ENCODE results near the gene PPIG. TPM values are rescaled to one million over a fixed set of nuclear protein-coding genes. Genes with fewer than 3 reads are reported as not detected.

PPIG gene
- total RNA-seq, 1 experiment from 2014 or later = 66.2 TPM

DNA sequence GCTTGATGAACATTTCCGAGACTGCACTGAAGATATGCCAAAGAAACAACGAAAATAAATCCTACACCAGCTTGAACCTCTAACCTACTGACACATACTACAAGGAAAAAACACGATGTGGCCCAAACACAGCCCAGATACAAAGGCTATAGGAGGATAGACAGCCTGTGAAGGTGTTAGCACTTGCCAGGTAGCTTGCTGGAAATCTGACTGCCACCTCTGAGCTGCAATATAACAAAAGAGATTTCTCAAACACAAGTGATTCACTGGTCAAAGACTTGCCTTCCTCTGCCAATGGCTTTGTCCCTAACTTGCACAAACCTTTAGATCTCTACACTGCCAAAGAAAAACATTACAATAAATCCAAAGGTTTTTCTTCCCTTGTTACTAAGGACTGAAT, 89.0 kb downstream of the PPIG start:
- Histone ChIP-seq H3K9ac (ENCODE audit: extremely low read depth, insufficient read length, low read length) (no peak overlapping the region), H2BK12ac (ENCODE audit: insufficient read length, low read depth, low read length) (no peak overlapping the region), H2AFZ (ENCODE audit: low read length) (no peak overlapping the region), H3K27ac (ENCODE audit: insufficient read length, low read depth, low read length) (no peak overlapping the region), H3K23me2 (ENCODE audit: insufficient read length, low read depth, low read length, poor library complexity, severe bottlenecking) (no peaks in the 10 kb centered on the region), H3T11ph (ENCODE audit: low read length) (no peak overlapping the region), H3K23ac (ENCODE audit: insufficient read length, low read depth, low read length) (no peak overlapping the region), H2BK15ac (ENCODE audit: low read depth, low read length) (no peak overlapping the region), H3K79me1 (ENCODE audit: insufficient read depth, low read depth, low read length, poor library complexity, severe bottlenecking) (no peaks in the 10 kb centered on the region), H2BK120ac (ENCODE audit: low read depth, low read length, poor library complexity, severe bottlenecking) (no peak overlapping the region), H3K4ac (ENCODE audit: low read depth, low read length) (no peak overlapping the region), H3K4me2 (ENCODE audit: insufficient read depth, insufficient read length, low read length) (no peak overlapping the region), H3K18ac (ENCODE audit: insufficient read length, low read depth, low read length) (no peak overlapping the region), H3K9me3 (ENCODE audit: control insufficient read depth, low read depth, low read length) (no peaks in the 10 kb centered on the region), H4K20me1 (ENCODE audit: control insufficient read depth, insufficient read depth, insufficient read length) (no peaks in the 10 kb centered on the region), H3K14ac (ENCODE audit: insufficient read depth, low read length) (no peak overlapping the region), H2BK20ac (ENCODE audit: low read depth, low read length, poor library complexity, severe bottlenecking) (no peak overlapping the region), H2BK5ac (ENCODE audit: insufficient read length, low read length) (no peak overlapping the region), H3K4me1 (ENCODE audit: insufficient read depth, low read length) (no peaks in the 10 kb centered on the region), H4K8ac (replicated peaks; ENCODE audit: insufficient read length, low read depth, low read length) (no peak overlapping the region), H2AK5ac (ENCODE audit: insufficient read length, low read length) (no peak overlapping the region), H4K91ac (ENCODE audit: insufficient read length, low read depth, low read length) (no peak overlapping the region), H3K79me2 (ENCODE audit: insufficient read depth, low read length) (no peaks in the 10 kb centered on the region), H3K56ac (ENCODE audit: insufficient read length, low read depth, low read length) (no peak overlapping the region), H4K5ac (ENCODE audit: insufficient read length, low read depth, low read length) (no peak overlapping the region), H3K27me3 (ENCODE audit: insufficient read depth, low read length) (no peaks in the 10 kb centered on the region)
- TF ChIP-seq, protein P1, sequence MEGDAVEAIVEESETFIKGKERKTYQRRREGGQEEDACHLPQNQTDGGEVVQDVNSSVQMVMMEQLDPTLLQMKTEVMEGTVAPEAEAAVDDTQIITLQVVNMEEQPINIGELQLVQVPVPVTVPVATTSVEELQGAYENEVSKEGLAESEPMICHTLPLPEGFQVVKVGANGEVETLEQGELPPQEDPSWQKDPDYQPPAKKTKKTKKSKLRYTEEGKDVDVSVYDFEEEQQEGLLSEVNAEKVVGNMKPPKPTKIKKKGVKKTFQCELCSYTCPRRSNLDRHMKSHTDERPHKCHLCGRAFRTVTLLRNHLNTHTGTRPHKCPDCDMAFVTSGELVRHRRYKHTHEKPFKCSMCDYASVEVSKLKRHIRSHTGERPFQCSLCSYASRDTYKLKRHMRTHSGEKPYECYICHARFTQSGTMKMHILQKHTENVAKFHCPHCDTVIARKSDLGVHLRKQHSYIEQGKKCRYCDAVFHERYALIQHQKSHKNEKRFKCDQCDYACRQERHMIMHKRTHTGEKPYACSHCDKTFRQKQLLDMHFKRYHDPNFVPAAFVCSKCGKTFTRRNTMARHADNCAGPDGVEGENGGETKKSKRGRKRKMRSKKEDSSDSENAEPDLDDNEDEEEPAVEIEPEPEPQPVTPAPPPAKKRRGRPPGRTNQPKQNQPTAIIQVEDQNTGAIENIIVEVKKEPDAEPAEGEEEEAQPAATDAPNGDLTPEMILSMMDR (conservative IDR thresholded peaks at IDR 0.05) = no peak
- Mint-ChIP-seq H3K4me3 (no peak overlapping the region), H3K27me3 (ENCODE audit: low read depth) (no peaks in the 10 kb centered on the region), H3K4me1 (peaks cover 9 to 13% of the 10 kb centered on the region in 2 experiments), H3K27ac (no peak overlapping the region), H3K9me3 (no peaks in the 10 kb centered on the region), H3K36me3 (ENCODE audit: insufficient read depth in 1 of 3, low read depth in 3 of 3) (no peaks in the 10 kb centered on the region)
- WGBS (ENCODE audit: extremely low coverage, insufficient read length, low lambda C conversion rate) = no CpG with 5 or more reads among the region's 3 CpGs
- DNase-seq = no peak
